Immature natural killer cell (primary cell): ENCODE data around the gene PACS1. TPM values are rescaled to one million over a fixed set of nuclear protein-coding genes. Genes with fewer than 3 reads are reported as not detected.
A peak's percentile ranks its signal among the peaks of the same experiment; 100 is the strongest.
"Not testable (repeated sequence)": the region's sequence is repeated elsewhere in the genome, so short reads cannot be mapped to it uniquely, and the experiment has no call there.

Source experiments
- DNase-seq, 3 donors: peaks; one replicate each; pipeline ENCODE4 v3.0.0; 2022; ENCODE audit warnings: mixed read lengths in 1 of 3
- H3K27ac Mint-ChIP-seq, 6 donors: one replicate each; pipeline ENCODE4 v1.8.0; 2020; ENCODE audit warnings: mixed read lengths in 6 of 6, mild to moderate bottlenecking in 5 of 6, inconsistent platforms in 4 of 6, moderate library complexity in 3 of 6
- H3K27me3 Mint-ChIP-seq, 3 donors: one replicate each; pipeline ENCODE4 v1.8.0; 2020 to 2021; ENCODE audit warnings: low read depth in 3 of 3, mild to moderate bottlenecking in 3 of 3, mixed read lengths in 3 of 3, moderate library complexity in 3 of 3, inconsistent platforms in 1 of 3
- H3K36me3 Mint-ChIP-seq, 3 donors: one replicate each; pipeline ENCODE4 v1.8.0; 2020; ENCODE audit warnings: mixed read lengths in 3 of 3, inconsistent platforms in 2 of 3, mild to moderate bottlenecking in 2 of 3
- H3K4me1 Mint-ChIP-seq, 2 donors: one replicate each; pipeline ENCODE4 v1.8.0; 2020; ENCODE audit warnings: inconsistent platforms in 2 of 2, mild to moderate bottlenecking in 2 of 2, mixed read lengths in 2 of 2, moderate library complexity in 1 of 2
- H3K4me3 Mint-ChIP-seq, 5 donors: one replicate each; pipeline ENCODE4 v1.8.0; 2020; ENCODE audit warnings: mild to moderate bottlenecking in 5 of 5, mixed read lengths in 5 of 5, inconsistent platforms in 3 of 5, moderate library complexity in 3 of 5
- H3K9me3 Mint-ChIP-seq, 6 donors: one replicate each; pipeline ENCODE4 v1.8.0; 2020; ENCODE audit warnings: mild to moderate bottlenecking in 6 of 6, mixed read lengths in 6 of 6, inconsistent platforms in 4 of 6, moderate library complexity in 3 of 6
- polyA plus RNA-seq, 3 donors: library from polyadenylated mRNA; unstranded; fragments of 300-500 nt; fragmentation: Illumina TruSeq; gene quantifications; one replicate each; pipeline ENCODE4 v1.2.3, GENCODE V29; 2021

The PACS1 gene
- polyA plus RNA-seq, 3 donors from 2014 or later = 10.0 to 72.3 (median 23.9) TPM

- no peak overlapping the region for H3K27ac Mint-ChIP-seq
- peaks cover 25 to 46% (median 27%) of the 10 kb centered on the region in 3 donors for H3K36me3 Mint-ChIP-seq
- H3K27me3 Mint-ChIP-seq = peaks cover 9 to 16% (median 10%) of the 10 kb centered on the region in 3 donors
- no peak for DNase-seq
- H3K4me3 Mint-ChIP-seq = no peak overlapping the region
- peaks cover 54 to 65% of the 10 kb centered on the region in 2 donors for H3K4me1 Mint-ChIP-seq
- no peaks in the 10 kb centered on the region for H3K9me3 Mint-ChIP-seq
These were observed 205.3 kb downstream of the PACS1 start for GRCh38 chr11:66275396-66275795.

GRCh38 chr11:66275984-66276612 is 206.0 kb downstream of the PACS1 start:
- H3K36me3 Mint-ChIP-seq = peaks cover 21 to 43% (median 27%) of the 10 kb centered on the region in 3 donors
- no peak overlapping the region for H3K27ac Mint-ChIP-seq
- H3K4me1 Mint-ChIP-seq = peaks cover 48 to 61% of the 10 kb centered on the region in 2 donors

GRCh38 chr11:66276619-66277018 is 206.5 kb downstream of the PACS1 start:
- DNase-seq, H3K9me3 Mint-ChIP-seq: not testable (repeated sequence)
- Mint-ChIP-seq H3K27ac (peak overlapping the region in 1 of 6 donors; percentile 50), H3K4me1 (peaks cover 45 to 62% of the 10 kb centered on the region in 2 donors), H3K36me3 (peaks cover 21 to 43% (median 27%) of the 10 kb centered on the region in 3 donors), H3K27me3 (peaks cover 9 to 20% (median 15%) of the 10 kb centered on the region in 3 donors), H3K4me3 (peak overlapping the region in 3 of 5 donors; percentile 48 to 55 (median 53))

More at GRCh38 chr11:66275984-66276612, 206.0 kb downstream of the PACS1 start:
- Mint-ChIP-seq H3K4me3 (peak overlapping the region in 1 of 5 donors; percentile 33), H3K9me3 (no peaks in the 10 kb centered on the region), H3K27me3 (peaks cover 9 to 20% (median 12%) of the 10 kb centered on the region in 3 donors)
- DNase-seq = no peak

- H3K27me3 Mint-ChIP-seq = peaks cover 11 to 19% (median 17%) of the 10 kb centered on the region in 3 donors
- not testable (repeated sequence) for H3K9me3 Mint-ChIP-seq
- H3K27ac Mint-ChIP-seq = peak overlapping the region in 1 of 6 donors; percentile 50
- peaks cover 40 to 59% of the 10 kb centered on the region in 2 donors for H3K4me1 Mint-ChIP-seq
- peak overlapping the region; percentile 48 to 58 (median 55) for H3K4me3 Mint-ChIP-seq
- H3K36me3 Mint-ChIP-seq = peaks cover 21 to 43% (median 27%) of the 10 kb centered on the region in 3 donors
- DNase-seq = peak in 1 of 3 donors; percentile 23
These were observed 207.0 kb downstream of the PACS1 start for GRCh38 chr11:66277064-66277463.

GRCh38 chr11:66277471-66278362 is 207.6 kb downstream of the PACS1 start, which contains the start of gene CNIH2:
TSS of gene CNIH2 (plus strand) at chr11:66278175. CDS start at chr11:66278457, 282 bp downstream.
- Mint-ChIP-seq H3K36me3 (peaks cover 16 to 38% (median 22%) of the 10 kb centered on the region in 3 donors), H3K27me3 (peaks cover 15 to 24% (median 22%) of the 10 kb centered on the region in 3 donors), H3K4me3 (peak within 1 kb of the TSS; percentile 55 to 73 (median 63)), H3K27ac (peak within 1 kb of the TSS in 4 of 6 donors; percentile 32 to 85 (median 73)), H3K4me1 (peaks cover 40 to 59% of the 10 kb centered on the region in 2 donors), H3K9me3 (no peaks in the 10 kb centered on the region)
- peak; percentile 43 to 49 (median 47) for DNase-seq

GRCh38 chr11:66278363-66279091 is 208.5 kb downstream of the PACS1 start:
- Mint-ChIP-seq H3K4me1 (peaks cover 37 to 56% of the 10 kb centered on the region in 2 donors), H3K36me3 (peaks cover 8 to 29% (median 14%) of the 10 kb centered on the region in 3 donors), H3K9me3 (no peaks in the 10 kb centered on the region), H3K27ac (peak overlapping the region in 4 of 6 donors; percentile 32 to 85 (median 73)), H3K27me3 (peaks cover 16 to 28% (median 24%) of the 10 kb centered on the region in 3 donors), H3K4me3 (peak overlapping the region; percentile 55 to 73 (median 63))
- no peak for DNase-seq

- H3K4me3 Mint-ChIP-seq = peak overlapping the region in 4 of 5 donors; percentile 56 to 73 (median 64)
- H3K27me3 Mint-ChIP-seq = peaks cover 16 to 28% (median 24%) of the 10 kb centered on the region in 3 donors
- peaks cover 3 to 23% (median 8%) of the 10 kb centered on the region in 3 donors for H3K36me3 Mint-ChIP-seq
- no peaks in the 10 kb centered on the region for H3K9me3 Mint-ChIP-seq
- peak overlapping the region in 2 of 6 donors; percentile 49 to 85 for H3K27ac Mint-ChIP-seq
- DNase-seq = no peak
- peaks cover 30 to 49% of the 10 kb centered on the region in 2 donors for H3K4me1 Mint-ChIP-seq
These were observed 209.1 kb downstream of the PACS1 start for GRCh38 chr11:66279092-66279734.

GRCh38 chr11:66280428-66280827 is 210.4 kb downstream of the PACS1 start:
- peaks cover 13 to 28% (median 24%) of the 10 kb centered on the region in 3 donors for H3K27me3 Mint-ChIP-seq
- H3K9me3 Mint-ChIP-seq = no peaks in the 10 kb centered on the region
- peaks cover 26 to 41% of the 10 kb centered on the region in 2 donors for H3K4me1 Mint-ChIP-seq
- H3K4me3 Mint-ChIP-seq = no peak overlapping the region
- peaks cover 0 to 13% (median 0%) of the 10 kb centered on the region in 3 donors for H3K36me3 Mint-ChIP-seq
- H3K27ac Mint-ChIP-seq = peak overlapping the region in 1 of 6 donors; percentile 39
- DNase-seq = no peak

- peaks cover 13 to 28% (median 24%) of the 10 kb centered on the region in 3 donors for H3K27me3 Mint-ChIP-seq
- peaks cover 26 to 39% of the 10 kb centered on the region in 2 donors for H3K4me1 Mint-ChIP-seq
These were observed 210.9 kb downstream of the PACS1 start for GRCh38 chr11:66281001-66281400.

GRCh38 chr11:66281776-66282467 is 211.8 kb downstream of the PACS1 start:
- DNase-seq = no peak
- H3K36me3 Mint-ChIP-seq = peaks cover 0 to 2% (median 0%) of the 10 kb centered on the region in 3 donors
- H3K27ac Mint-ChIP-seq = peak overlapping the region in 5 of 6 donors; percentile 39 to 87 (median 59)
- peak overlapping the region in 4 of 5 donors; percentile 41 to 67 (median 60) for H3K4me3 Mint-ChIP-seq
- no peaks in the 10 kb centered on the region for H3K9me3 Mint-ChIP-seq
- H3K27me3 Mint-ChIP-seq = peaks cover 13 to 28% (median 22%) of the 10 kb centered on the region in 3 donors
- peaks cover 18 to 37% of the 10 kb centered on the region in 2 donors for H3K4me1 Mint-ChIP-seq

More at GRCh38 chr11:66281001-66281400, 210.9 kb downstream of the PACS1 start:
- H3K36me3 Mint-ChIP-seq = peaks cover 0 to 7% (median 0%) of the 10 kb centered on the region in 3 donors
- H3K27ac Mint-ChIP-seq = peak overlapping the region in 5 of 6 donors; percentile 31 to 57 (median 39)
- H3K9me3 Mint-ChIP-seq = no peaks in the 10 kb centered on the region
- H3K4me3 Mint-ChIP-seq = peak overlapping the region in 1 of 5 donors; percentile 26
- no peak for DNase-seq

- peaks cover 19 to 34% of the 10 kb centered on the region in 2 donors for H3K4me1 Mint-ChIP-seq
- no peaks in the 10 kb centered on the region for H3K36me3 Mint-ChIP-seq
- H3K27ac Mint-ChIP-seq = peak overlapping the region in 5 of 6 donors; percentile 39 to 87 (median 59)
- no peaks in the 10 kb centered on the region for H3K9me3 Mint-ChIP-seq
- peaks cover 10 to 28% (median 22%) of the 10 kb centered on the region in 3 donors for H3K27me3 Mint-ChIP-seq
- peak overlapping the region in 4 of 5 donors; percentile 41 to 67 (median 60) for H3K4me3 Mint-ChIP-seq
- peak; percentile 96 to 97 (median 96) for DNase-seq
These were observed 212.7 kb downstream of the PACS1 start for GRCh38 chr11:66282468-66283455.
